HEK293T (cell line): ENCODE results near the gene CEP170B.

ENCODE experiments used
- ARNT ChIP-seq: fragments of 450-650 bp; IDR thresholded peaks from 2 replicates; pipeline ENCODE4 v1.6.1; 2017; ENCODE audit warnings: mild to moderate bottlenecking
- ELF4 ChIP-seq: fragments of 450-650 bp; IDR thresholded peaks from 2 replicates; pipeline ENCODE4 v1.6.1; 2017; ENCODE audit warnings: antibody characterized with exemption
- FOXA1 ChIP-seq: fragments of 450-650 bp; IDR thresholded peaks from 2 replicates; pipeline ENCODE4 v1.6.1; 2016; ENCODE audit warnings: mild to moderate bottlenecking
- FOXK2 ChIP-seq: fragments of 450-650 bp; IDR thresholded peaks from 2 replicates; pipeline ENCODE4 v1.6.1; 2016; ENCODE audit warnings: mild to moderate bottlenecking
- FOXM1 ChIP-seq: fragments of 450-650 bp; IDR thresholded peaks from 2 replicates; pipeline ENCODE4 v1.6.1; 2017; ENCODE audit warnings: mild to moderate bottlenecking, borderline replicate concordance
- HDGF ChIP-seq: fragments of 450-650 bp; IDR thresholded peaks from 2 replicates; pipeline ENCODE4 v1.6.1; 2017; ENCODE audit warnings: antibody characterized with exemption, borderline replicate concordance
- SP1 ChIP-seq: fragments of 450-650 bp; IDR thresholded peaks from 2 replicates; pipeline ENCODE4 v1.6.1; 2017
- SUZ12 ChIP-seq: fragments of 450-650 bp; IDR thresholded peaks from 2 replicates; pipeline ENCODE4 v1.6.1; 2016; ENCODE audit warnings: mild to moderate bottlenecking
- ZNF384 ChIP-seq: fragments of 450-650 bp; IDR thresholded peaks from 2 replicates; pipeline ENCODE4 v1.6.1; 2016

DNA sequence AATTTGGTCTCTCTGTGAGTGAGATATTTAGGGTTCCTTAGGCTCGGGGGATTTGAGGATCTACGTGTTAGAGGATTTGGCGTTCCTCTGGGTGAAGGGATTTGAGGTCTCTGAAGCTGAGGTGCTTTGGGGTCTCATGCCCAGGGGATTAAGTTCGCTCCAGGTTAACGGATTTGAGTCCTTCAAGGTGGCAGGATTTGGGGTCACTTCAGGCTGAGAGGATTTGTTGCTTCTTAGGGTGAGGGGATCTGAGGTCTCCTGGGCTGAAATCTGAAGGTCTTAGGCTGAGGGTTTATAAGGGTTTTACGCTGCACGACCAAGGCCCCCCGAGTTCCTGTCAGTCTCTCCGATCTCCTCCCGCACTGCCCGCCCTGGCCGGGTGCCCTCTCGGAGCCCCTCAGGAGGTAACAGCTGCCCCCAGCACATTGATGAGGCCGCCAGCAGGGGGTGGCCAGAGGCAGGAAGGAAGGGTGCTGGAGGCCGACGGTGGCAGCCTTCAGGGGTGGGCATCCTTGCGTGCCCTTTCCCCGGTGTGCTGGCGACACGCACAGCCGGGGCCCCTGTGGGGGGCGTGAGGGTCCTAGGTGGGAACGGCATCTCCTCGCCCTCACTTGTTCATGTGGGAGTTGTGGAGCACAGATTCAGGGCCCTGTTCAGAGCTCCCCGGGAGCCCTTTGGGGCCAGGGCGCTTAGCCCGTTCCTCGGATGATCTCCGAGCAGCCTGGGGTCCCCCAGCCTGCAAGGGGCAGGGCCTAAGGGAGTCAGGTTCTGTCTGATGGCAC, 14.3 kb downstream of the CEP170B start:
- TF ChIP-seq FOXK2 (no peak), SP1 (no peak), HDGF (no peak), ZNF384 (no peak), SUZ12 (no peak), ARNT (no peak), FOXA1 (no peak), ELF4 (no peak), FOXM1 (no peak)
